ENCODE measurements around the gene ARFGEF3.

ARFGEF3 gene

GRCh38 chr6:138245751-138246150 lies 84.0 kb downstream of the ARFGEF3 start:
- DNase-seq, result no peak

GRCh38 chr6:138246650-138247440 lies 85.1 kb downstream of the ARFGEF3 start:
- DNase-seq, result no peak

- no peak for DNase-seq
Observed at GRCh38 chr6:138248011-138248410, 86.3 kb downstream of the ARFGEF3 start.

- no peak for DNase-seq
Observed at GRCh38 chr6:138248878-138249277, 87.1 kb downstream of the ARFGEF3 start.

GRCh38 chr6:138250053-138250452 lies 88.3 kb downstream of the ARFGEF3 start:
- DNase-seq, result no peak

- DNase-seq, result no peak
Observed at GRCh38 chr6:138250513-138251247, 88.9 kb downstream of the ARFGEF3 start.

GRCh38 chr6:138253731-138254130 lies 92.0 kb downstream of the ARFGEF3 start:
- no peak for DNase-seq

GRCh38 chr6:138255443-138255842 lies 93.7 kb downstream of the ARFGEF3 start:
- DNase-seq, result no peak

- no peak for DNase-seq
Observed at GRCh38 chr6:138257638-138258040, 95.9 kb downstream of the ARFGEF3 start.

- DNase-seq, result no peak
Observed at GRCh38 chr6:138258197-138258596, 96.5 kb downstream of the ARFGEF3 start.

- DNase-seq, result no peak
Observed at GRCh38 chr6:138258991-138259390, 97.3 kb downstream of the ARFGEF3 start.

- no peak for DNase-seq
Observed at GRCh38 chr6:138261116-138261780, 99.5 kb downstream of the ARFGEF3 start.

GRCh38 chr6:138263963-138264362 lies 102.2 kb downstream of the ARFGEF3 start:
- no peak for DNase-seq

- DNase-seq, result no peak
Observed at GRCh38 chr6:138264372-138264880, 102.7 kb downstream of the ARFGEF3 start.

GRCh38 chr6:138266095-138266494 lies 104.4 kb downstream of the ARFGEF3 start:
- DNase-seq, result no peak

- no peak for DNase-seq
Observed at GRCh38 chr6:138267971-138268895, 106.5 kb downstream of the ARFGEF3 start.

- no peak for DNase-seq
Observed at GRCh38 chr6:138271451-138271850, 109.7 kb downstream of the ARFGEF3 start.

GRCh38 chr6:138272533-138273315 lies 111.0 kb downstream of the ARFGEF3 start:
- DNase-seq, result no peak

- DNase-seq, result no peak
Observed at GRCh38 chr6:138275976-138276375, 114.2 kb downstream of the ARFGEF3 start.

GRCh38 chr6:138277835-138278234 lies 116.1 kb downstream of the ARFGEF3 start:
- no peak for DNase-seq

GRCh38 chr6:138278326-138278725 lies 116.6 kb downstream of the ARFGEF3 start:
- no peak for DNase-seq

GRCh38 chr6:138285800-138286199 lies 124.1 kb downstream of the ARFGEF3 start:
- DNase-seq, result no peak
